ENCODE measurements around the gene ENO2.
A peak's percentile ranks its signal among the peaks of the same experiment; 100 is the strongest.
"Not testable (repeated sequence)": the region's sequence is repeated elsewhere in the genome, so short reads cannot be mapped to it uniquely, and the experiment has no call there.

The ENO2 gene

GRCh38 chr12:6887460-6887859, 26.9 kb upstream of the ENO2 start:
- no peak for DNase-seq

GRCh38 chr12:6888360-6888759, 26.0 kb upstream of the ENO2 start:
- no peak for DNase-seq

DNA sequence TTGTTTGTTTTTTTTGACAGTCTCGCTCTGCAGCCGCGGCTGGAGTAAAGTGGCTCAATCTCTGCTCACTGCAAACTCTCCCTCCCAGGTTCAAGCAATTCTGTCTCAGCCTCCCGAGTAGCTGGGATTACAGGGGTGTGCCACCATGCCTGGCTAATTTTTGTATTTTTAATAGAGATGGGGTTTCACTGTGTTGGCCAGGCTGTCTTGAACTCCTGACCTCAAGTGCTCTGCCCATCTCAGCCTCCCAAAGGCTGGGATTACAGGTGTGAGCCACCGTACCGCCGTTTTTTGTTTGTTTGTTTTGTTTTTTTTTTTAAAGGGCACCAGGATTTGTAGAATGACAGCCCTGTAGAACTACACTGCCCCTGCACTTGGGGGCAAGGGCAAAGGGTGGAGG, 25.6 kb upstream of the ENO2 start:
- not testable (repeated sequence) for DNase-seq

- not testable (repeated sequence) for DNase-seq
Measured at GRCh38 chr12:6889775-6890573, 24.4 kb upstream of the ENO2 start.

GRCh38 chr12:6890789-6891645, 23.4 kb upstream of the ENO2 start:
- peak; percentile 94 for DNase-seq

DNA sequence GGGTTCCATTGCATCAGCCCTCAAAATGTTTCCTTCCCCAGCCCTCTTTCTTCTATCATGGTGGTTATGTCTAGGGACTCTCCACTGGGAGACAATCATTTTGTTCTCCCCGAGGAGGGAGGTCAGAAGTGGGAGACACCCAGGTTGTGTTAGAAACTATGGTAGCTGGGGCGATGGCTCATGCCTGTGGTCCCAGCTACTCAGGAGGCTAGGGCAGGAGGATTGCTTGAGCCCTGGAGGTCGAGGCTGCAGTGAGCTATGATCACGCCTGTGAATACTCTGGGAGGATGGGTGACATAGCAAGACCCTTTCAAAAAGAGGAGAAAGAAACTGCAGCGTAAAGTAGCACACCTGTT, 22.8 kb upstream of the ENO2 start:
- DNase-seq, result no peak

GRCh38 chr12:6892683-6893082, 21.7 kb upstream of the ENO2 start:
- not testable (repeated sequence) for DNase-seq

- DNase-seq, result no peak
Measured at GRCh38 chr12:6894321-6894720, 20.1 kb upstream of the ENO2 start.

DNA sequence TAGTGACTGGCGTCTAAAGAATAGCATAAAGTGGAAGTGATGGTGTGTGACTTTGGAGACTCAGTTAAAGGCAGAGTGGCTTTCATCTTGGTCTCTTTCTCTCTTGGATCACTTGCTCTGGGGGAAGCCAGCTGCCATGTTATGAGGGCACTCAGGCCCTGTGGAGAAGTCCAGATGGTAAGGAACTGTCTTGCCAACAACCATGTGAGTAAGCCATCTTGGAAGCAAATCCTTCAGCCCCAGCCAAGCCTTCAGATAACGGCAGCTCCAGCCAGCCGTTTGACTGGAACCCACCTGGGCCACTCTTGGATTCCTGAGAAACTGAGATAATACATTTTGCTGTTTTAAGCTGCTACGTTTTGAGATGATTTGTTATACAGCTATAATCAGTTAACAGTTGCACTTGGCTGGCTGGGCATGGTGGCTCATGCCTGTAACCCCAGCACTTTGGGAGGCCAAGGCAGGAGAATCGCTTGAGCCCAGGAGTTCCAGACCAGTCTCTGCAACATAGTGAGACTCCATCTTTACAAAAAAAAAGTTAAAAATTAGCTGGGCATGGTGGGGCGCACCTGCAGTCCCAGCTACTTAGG, 17.4 kb upstream of the ENO2 start:
- DNase-seq, result peak; percentile 80

- no peak for DNase-seq
Measured at GRCh38 chr12:6899427-6899826, 15.0 kb upstream of the ENO2 start.

DNA sequence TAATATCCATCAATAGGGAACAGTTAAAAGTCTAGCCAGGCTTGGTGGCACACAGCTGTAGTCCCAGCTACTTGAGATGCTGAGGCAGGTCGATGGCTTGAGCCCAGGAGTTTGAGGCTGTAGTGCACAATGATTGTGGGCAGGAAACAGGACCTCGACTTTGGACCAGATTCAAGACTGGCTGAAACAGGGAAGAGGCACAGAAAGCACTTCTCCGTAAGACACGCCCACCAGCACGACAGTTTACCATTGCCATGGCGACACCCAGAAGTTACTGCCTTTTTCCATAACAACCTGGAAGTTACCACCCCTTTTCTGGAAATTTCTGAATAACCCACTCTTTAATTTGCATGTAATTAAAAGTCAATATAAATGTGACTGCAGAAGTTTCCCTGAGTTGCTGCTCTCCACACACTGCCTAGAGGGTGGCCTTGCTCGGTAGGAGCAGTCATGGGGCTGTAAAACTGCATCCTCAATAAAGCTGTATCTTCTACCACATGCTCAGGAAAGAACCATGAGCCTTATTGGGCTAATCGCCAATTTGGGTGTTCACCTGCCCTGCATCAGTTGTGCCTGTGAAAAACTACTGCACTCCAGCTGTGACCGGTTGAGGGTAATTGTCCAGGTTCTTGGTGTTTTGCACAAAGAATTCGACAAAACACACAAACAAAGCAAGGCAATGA, 14.4 kb upstream of the ENO2 start:
- no peak for DNase-seq

DNA sequence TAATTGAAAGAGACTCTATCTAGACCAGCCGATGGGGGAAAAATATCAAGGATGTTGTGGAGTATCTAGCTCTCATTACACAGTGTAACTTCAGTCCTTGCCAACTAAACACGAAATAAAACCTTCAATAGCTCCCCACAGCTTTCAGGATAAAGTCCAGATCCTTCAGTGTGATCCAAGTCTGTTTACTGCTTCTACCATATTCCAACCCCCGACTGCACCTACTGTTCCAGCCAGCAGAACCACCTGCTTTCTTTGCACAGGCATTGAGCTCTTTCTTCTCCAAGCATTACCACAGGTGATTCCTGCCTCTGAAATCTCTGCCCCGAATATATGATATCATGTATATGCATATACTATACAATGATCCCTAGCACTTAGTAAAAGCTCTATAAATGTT, 11.9 kb upstream of the ENO2 start:
- DNase-seq, result no peak

GRCh38 chr12:6903722-6904121, 10.7 kb upstream of the ENO2 start:
- DNase-seq, result no peak

DNA sequence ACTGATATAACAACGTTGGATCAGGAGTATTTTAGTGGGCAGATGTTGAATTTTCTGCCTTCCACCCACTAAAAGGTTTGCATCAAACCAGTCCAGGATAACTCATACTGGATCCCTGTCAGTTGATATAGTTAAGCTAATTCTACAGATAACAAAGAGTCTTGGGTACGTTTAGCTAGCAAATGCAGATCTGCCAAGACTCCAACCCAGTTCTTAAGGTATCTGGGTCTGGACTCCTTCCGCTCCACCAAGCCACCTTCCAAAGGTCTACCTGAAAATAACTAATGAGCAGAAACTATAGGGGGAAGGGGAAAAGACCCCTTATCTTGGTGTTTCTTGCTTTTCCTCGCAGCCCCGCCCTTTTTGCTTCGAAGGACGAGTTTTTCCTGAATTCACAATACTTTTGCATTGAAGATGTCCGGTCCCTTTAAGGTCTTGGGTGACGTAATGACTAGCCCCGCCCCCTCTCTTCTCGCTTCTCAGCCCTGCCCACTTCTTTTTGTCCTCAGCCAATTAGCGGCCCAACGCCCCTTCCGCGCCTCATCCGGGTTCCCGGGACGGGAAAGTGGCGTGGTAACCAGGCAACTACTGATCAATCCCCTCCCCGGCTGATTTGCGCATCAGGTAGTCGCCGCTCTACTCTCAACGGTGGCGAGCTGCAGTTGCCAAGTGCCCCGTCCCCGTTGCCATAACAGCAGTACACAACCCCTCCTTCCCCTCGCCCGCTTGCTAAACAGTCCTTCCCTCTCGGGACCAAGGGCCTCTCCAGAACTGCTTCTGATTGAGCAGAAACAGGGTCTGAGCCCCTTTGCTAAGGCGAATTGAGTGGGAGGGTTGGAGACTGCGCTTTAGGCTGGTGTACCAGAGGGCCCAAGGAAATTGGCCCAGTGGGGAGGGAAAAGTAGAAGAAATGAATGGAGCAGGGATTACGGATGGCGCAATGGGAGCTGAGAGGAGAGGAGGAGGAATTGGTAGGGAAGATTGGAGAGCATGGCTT, 9.8 kb upstream of the ENO2 start, which contains the start of gene LRRC23:
Gene LRRC23 (plus strand): TSS at position 543 of the 997 bp plus-strand sequence. CDS start 812 bp downstream, outside the sequence.
- peak; percentile 94 for DNase-seq

- no peak for DNase-seq
Measured at GRCh38 chr12:6905414-6906040, 8.9 kb upstream of the ENO2 start.

GRCh38 chr12:6908141-6908540, 6.2 kb upstream of the ENO2 start:
- DNase-seq, result not testable (repeated sequence)

GRCh38 chr12:6909421-6910145, 4.8 kb upstream of the ENO2 start:
- DNase-seq, result no peak

DNA sequence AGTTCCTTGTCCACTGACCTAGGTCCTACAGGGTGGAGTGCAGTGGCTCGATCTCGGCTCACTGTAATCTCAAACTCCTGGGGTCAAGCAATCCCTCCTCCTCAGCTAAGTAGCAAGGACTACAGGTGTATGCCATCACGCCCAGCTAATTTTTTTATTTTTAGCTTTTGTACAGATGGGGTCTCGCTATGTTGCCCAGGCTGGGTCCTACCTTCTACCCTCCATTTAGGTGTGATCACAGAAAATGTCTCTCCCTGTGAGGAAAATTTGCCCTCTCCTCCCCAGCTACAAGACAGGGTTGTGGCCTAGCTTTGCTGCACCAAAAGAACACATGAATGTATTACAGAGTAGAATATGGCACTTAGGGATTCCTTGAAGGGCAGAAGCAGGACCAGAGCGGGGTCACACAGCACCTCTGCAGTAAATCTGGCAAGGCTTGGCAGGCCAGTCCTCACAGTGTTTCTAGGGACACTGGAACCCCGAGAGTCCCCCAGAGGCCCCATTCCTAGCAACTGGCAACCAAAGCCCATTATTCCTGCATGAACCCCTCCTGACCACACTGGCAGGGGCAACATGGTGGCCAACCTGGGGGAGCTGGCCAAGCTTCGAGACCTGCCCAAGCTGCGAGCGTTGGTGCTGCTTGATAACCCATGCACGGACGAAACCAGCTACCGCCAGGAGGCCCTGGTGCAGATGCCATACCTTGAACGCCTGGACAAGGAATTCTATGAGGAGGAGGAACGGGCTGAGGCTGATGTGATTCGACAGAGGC, 2.0 kb upstream of the ENO2 start:
- DNase-seq, result no peak

DNA sequence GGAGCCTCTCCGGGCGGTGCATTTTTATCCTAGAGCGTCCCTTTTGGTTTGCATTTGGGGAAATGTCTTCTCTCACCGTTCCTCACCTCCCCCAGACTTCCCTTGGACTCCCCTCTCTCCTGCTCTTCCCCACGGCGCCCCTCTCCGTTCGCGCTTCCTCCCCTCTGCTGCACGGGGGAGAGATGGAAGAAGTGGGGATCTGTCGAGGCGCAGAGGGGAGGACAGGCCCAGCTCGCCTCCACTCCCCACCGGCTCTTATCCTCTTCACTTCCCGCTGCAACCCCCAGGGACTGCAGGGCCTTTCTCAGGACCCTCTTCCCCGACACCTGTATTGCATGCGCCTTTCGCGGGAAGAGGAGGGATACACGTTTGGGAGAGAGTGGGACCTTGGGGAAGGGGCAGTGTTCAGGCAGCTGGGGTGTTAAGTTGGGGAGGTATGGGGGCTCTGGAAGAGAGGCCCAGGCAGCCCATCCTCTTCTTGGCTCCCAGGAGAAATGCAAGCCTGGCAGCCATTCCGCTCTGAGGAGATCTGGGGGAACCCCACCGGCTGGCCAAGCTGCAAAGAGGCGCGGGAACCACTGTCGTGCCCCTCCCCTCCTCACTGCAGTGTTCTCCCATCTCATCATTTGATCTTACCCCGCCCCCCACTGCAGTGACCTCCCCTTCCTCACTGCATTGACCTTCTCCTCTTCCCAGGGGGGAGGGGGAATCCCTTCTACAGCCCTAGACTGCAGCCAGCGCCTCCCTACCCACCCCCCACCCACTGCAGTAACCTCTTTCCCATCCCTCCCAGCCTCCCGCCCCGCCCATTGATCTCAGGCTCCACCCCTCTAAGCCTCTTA, 788 bp downstream of the ENO2 start:
- no peak for DNase-seq

Measured in NCI-H446 treated with DMSO at 0.1 percent for 48 hours (cell line).